Esophagus muscularis mucosa (tissue), 4 donors: ENCODE measurements around the gene PXYLP1. TPM values are rescaled to one million over a fixed set of nuclear protein-coding genes. Genes with fewer than 3 reads are reported as not detected.

Experiments
- DNase-seq: peaks from one replicate; pipeline ENCODE4 v3.0.0-alpha.2; 2017; ENCODE audit errors: extremely low spot score
- H3K27ac ChIP-seq, 4 donors: fragments of 200-600 bp; sonication (generic); replicated peaks in 1 of 4; 1 replicate in 3 of 4; 2 replicates in 1 of 4; pipeline ENCODE4 v1.5.1; 2016 to 2019; ENCODE audit warnings: mild to moderate bottlenecking in 1 of 4
- H3K27me3 ChIP-seq, 4 donors: fragments of 200-600 bp; sonication (generic); one replicate each; pipeline versions ENCODE4 v1.5.1 to v1.6.0; 2016 to 2019
- H3K36me3 ChIP-seq, 4 donors: fragments of 200-600 bp; sonication (generic); one replicate each; pipeline ENCODE4 v1.5.1; 2016 to 2019
- H3K4me1 ChIP-seq, 4 donors: fragments of 200-600 bp; sonication (generic); one replicate each; pipeline ENCODE4 v1.5.1; 2016 to 2019
- H3K4me3 ChIP-seq, 4 donors: fragments of 200-600 bp; sonication (generic); 1 replicate in 2 of 4; 2 replicates in 2 of 4; pipeline ENCODE4 v1.5.1; 2016 to 2019; ENCODE audit warnings: mild to moderate bottlenecking in 4 of 4, moderate library complexity in 1 of 4
- H3K9me3 ChIP-seq, 4 donors: fragments of 200-600 bp; sonication (generic); 1 replicate in 3 of 4; 2 replicates in 1 of 4; pipeline ENCODE4 v1.5.1; 2016 to 2019
- CTCF ChIP-seq, 3 experiments: fragments of 200-600 bp in 2 of 3; fragments of 450-650 bp in 1 of 3; sonication (generic) in 2 of 3; IDR thresholded peaks; one replicate each; pipeline ENCODE4 v1.5.1; 2017 to 2019; ENCODE audit warnings: antibody characterized with exemption in 3 of 3, mild to moderate bottlenecking in 2 of 3, moderate library complexity in 1 of 3
- EP300 ChIP-seq: sonication (generic); formaldehyde crosslinking; IDR thresholded peaks from one replicate; pipeline ENCODE4 v1.6.1; 2017; ENCODE audit warnings: antibody characterized with exemption
- POLR2A ChIP-seq: fragments of 450-650 bp; IDR thresholded peaks from one replicate; pipeline ENCODE4 v1.6.1; 2017; ENCODE audit warnings: antibody characterized with exemption, moderate library complexity, mild to moderate bottlenecking, low read depth
- POLR2AphosphoS5 ChIP-seq, 2 donors: sonication (generic); formaldehyde crosslinking; IDR thresholded peaks; one replicate each; pipeline ENCODE4 v1.6.1; 2017; ENCODE audit warnings: antibody characterized with exemption in 2 of 2
- WGBS: methylation state at CpG from one replicate; pipeline ENCODE4 v1.1.5; 2018; 5-methylcytosine and 5-hydroxymethylcytosine counted together
- intact Hi-C: fragments of 100-400 bp; cut with DNase I; formaldehyde crosslinking; loops from one replicate; pipeline ENCODE4 v1.15.1; 2023
- total RNA-seq, 4 donors: library from RNA; depleted of rRNA; stranded (reverse); fragments of >200 nt; gene quantifications; one replicate each; pipeline versions ENCODE4 v1.1.0 to v1.2.1, GENCODE V29; 2016

Gene PXYLP1
- total RNA-seq, result 10 to 100 TPM in 1 of 4 donors, 1 to 10 TPM in 3; 4.5 to 12.5 (median 9.4) TPM

GRCh38 chr3:141231101-141231951 lies at the start of gene PXYLP1:
PXYLP1 (plus strand) TSS chr3:141231825; CDS start chr3:141260176, 28,351 bp downstream.
- intact Hi-C loops, result loop anchor here (10.0 kb wide), 1 partner anchor 223 kb away; no protein-coding TSS in a partner anchor
- peak within 1 kb of the TSS; percentile 86 to 96 (median 91) for H3K4me3 ChIP-seq
- WGBS, result 10% methylated on average over 32 of the region's 92 CpGs
- TF ChIP-seq POLR2A (peak; percentile 8), POLR2AphosphoS5 (IDR thresholded peaks at IDR 0.05) (peak; percentile 70 to 80), EP300 (no peak), CTCF (IDR thresholded peaks at IDR 0.05) (peak; percentile 66 to 85 (median 78))
- no peaks in the 10 kb centered on the region for H3K9me3 ChIP-seq
- no peaks in the 10 kb centered on the region for H3K27me3 ChIP-seq
- DNase-seq, result peak; percentile 96
- peaks cover 0 to 6% (median 0%) of the 10 kb centered on the region in 4 donors for H3K36me3 ChIP-seq
- H3K4me1 ChIP-seq, result peaks cover 16 to 27% (median 18%) of the 10 kb centered on the region in 4 donors
- peak within 1 kb of the TSS; percentile 76 to 87 (median 84) for H3K27ac ChIP-seq

DNA sequence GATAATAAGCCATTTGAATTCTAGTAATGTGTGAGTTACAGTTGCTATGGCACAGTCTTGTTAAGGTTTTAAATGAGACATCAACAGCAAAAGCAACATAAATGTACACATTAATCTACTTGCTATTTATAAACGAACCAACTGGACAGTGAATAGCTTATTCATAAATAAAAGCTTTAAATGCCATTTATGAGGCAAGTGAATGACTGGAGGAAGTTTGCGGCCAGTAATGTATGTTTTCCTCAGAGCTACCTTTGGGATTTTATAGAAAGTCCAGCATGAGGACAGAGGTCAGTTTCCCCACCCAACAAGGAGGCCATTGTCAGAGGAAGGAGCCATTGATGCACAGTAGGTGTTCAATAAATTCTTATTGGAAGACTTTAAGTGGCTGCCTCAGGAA lies 48.0 kb upstream of the PXYLP1 start:
- no peak for DNase-seq
- Histone ChIP-seq H3K9me3 (peaks cover 0 to 8% (median 3%) of the 10 kb centered on the region in 4 donors), H3K4me3 (no peak overlapping the region), H3K27me3 (no peaks in the 10 kb centered on the region), H3K27ac (no peak overlapping the region), H3K4me1 (no peaks in the 10 kb centered on the region), H3K36me3 (no peaks in the 10 kb centered on the region)
- intact Hi-C loops, result no loop called here
- TF ChIP-seq POLR2A, result no peak
- no peak for TF ChIP-seq EP300
- TF ChIP-seq POLR2AphosphoS5 (IDR thresholded peaks at IDR 0.05), result no peak
- no peak for TF ChIP-seq CTCF (IDR thresholded peaks at IDR 0.05)
- WGBS, result 26% methylated on average over 2 of the region's 2 CpGs

DNA sequence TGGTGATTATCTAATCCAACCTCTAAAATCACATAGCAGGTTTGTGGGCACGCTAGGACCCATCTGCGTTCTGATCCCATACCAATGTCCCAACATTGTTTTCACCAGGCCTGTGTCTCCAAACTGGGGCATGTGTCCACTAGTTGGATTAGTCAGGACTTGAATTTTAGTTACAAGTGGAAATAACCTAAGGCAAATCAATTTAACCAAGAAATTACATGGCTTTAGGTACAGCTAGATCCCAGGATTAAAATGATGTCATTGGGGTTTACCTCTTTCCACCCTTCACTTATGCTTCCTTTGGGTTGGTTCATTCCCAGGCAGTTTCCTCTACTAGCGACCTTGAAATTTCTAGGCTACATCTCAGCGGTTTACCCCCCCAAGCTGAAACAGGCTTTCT lies 47.2 kb upstream of the PXYLP1 start:
- no peak for TF ChIP-seq POLR2AphosphoS5 (IDR thresholded peaks at IDR 0.05)
- no peak for TF ChIP-seq EP300
- no peak for TF ChIP-seq CTCF (IDR thresholded peaks at IDR 0.05)
- TF ChIP-seq POLR2A, result no peak
- WGBS, result 72% methylated on average over 4 of the region's 4 CpGs

DNA sequence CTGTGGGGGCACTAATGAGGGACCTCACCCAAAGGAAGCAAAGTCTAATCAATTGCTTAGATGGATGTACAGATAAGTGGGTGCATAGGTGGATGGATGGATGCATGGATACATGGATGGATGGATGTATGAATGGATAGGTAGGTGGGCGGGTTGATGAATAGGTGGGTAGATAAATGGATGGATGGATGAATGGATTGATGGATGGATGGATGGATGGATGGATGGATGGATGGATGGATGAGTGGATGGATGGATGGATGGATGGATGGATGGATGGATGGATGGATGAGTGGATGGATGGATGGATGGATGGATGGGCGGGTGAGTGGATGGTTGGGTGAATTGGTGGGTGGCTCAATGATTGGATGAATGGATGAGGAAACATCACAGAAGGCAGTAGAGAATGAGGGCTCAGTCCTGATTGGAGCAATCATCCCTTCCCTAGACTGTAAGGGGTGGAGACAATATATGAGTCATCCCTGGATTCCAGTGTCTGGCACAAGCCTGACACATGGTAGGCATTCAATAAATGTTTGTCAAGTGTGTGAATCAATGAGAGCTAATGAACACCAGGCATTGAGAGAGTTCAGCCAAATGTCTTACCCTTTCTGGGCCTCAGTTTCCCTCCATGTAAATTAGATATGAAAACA lies 40.4 kb upstream of the PXYLP1 start:
- Histone ChIP-seq H3K27ac (no peak overlapping the region), H3K27me3 (peaks cover 0 to 4% (median 0%) of the 10 kb centered on the region in 4 donors), H3K4me1 (no peaks in the 10 kb centered on the region), H3K9me3 (no peaks in the 10 kb centered on the region), H3K4me3 (no peak overlapping the region), H3K36me3 (no peaks in the 10 kb centered on the region)
- 71% methylated on average over 2 of the region's 2 CpGs for WGBS
- intact Hi-C loops, result loop anchor here (5.0 kb wide), 2 partner anchors 84 to 294 kb away; no protein-coding TSS in a partner anchor
- DNase-seq, result no peak
- TF ChIP-seq POLR2A (no peak), CTCF (IDR thresholded peaks at IDR 0.05) (no peak), EP300 (no peak), POLR2AphosphoS5 (IDR thresholded peaks at IDR 0.05) (no peak)

More for the DNA sequence above, 47.2 kb upstream of the PXYLP1 start:
- Histone ChIP-seq H3K4me1 (no peaks in the 10 kb centered on the region), H3K27me3 (no peaks in the 10 kb centered on the region), H3K36me3 (no peaks in the 10 kb centered on the region), H3K9me3 (peaks cover 0 to 8% (median 3%) of the 10 kb centered on the region in 4 donors), H3K27ac (no peak overlapping the region), H3K4me3 (no peak overlapping the region)
- intact Hi-C loops, result no loop called here
- DNase-seq, result no peak
